VCaP (cell line): ENCODE measurements around the gene GCDH.

Experiments
- H3K27ac ChIP-seq: fragments of 450-650 bp; 2 replicates; pipeline ENCODE4 v1.5.1; 2017
- CTCF ChIP-seq: fragments of 450-650 bp; conservative IDR thresholded peaks from 2 replicates; pipeline ENCODE4 v1.5.1; 2017; ENCODE audit warnings: mild to moderate bottlenecking, moderate library complexity

The GCDH gene

GRCh38 chr19:12893582-12893981 lies 2.6 kb downstream of the GCDH start:
- no peak overlapping the region for H3K27ac ChIP-seq
- no peak for TF ChIP-seq CTCF

- no peak for TF ChIP-seq CTCF
- no peak overlapping the region for H3K27ac ChIP-seq
Observed at GRCh38 chr19:12896460-12896859, 5.5 kb downstream of the GCDH start.

- no peak for TF ChIP-seq CTCF
Observed at GRCh38 chr19:12899891-12900518, 9.0 kb downstream of the GCDH start.

GRCh38 chr19:12907166-12907565 lies 16.2 kb downstream of the GCDH start:
- TF ChIP-seq CTCF, result no peak
- no peak overlapping the region for H3K27ac ChIP-seq

More at GRCh38 chr19:12899891-12900518, 9.0 kb downstream of the GCDH start:
- H3K27ac ChIP-seq, result no peak overlapping the region

- H3K27ac ChIP-seq, result peak overlapping the region; percentile 99
- no peak for TF ChIP-seq CTCF
Observed at GRCh38 chr19:12912571-12912970, 21.6 kb downstream of the GCDH start.

- H3K27ac ChIP-seq, result peak overlapping the region; percentile 99
- TF ChIP-seq CTCF, result no peak
Observed at GRCh38 chr19:12913011-12913561, 22.1 kb downstream of the GCDH start.

- peak overlapping the region; percentile 99 for H3K27ac ChIP-seq
- TF ChIP-seq CTCF, result no peak
Observed at GRCh38 chr19:12913851-12914690, 23.1 kb downstream of the GCDH start.

- peak overlapping the region; percentile 99; the same call in 1 of the 2 replicates for H3K27ac ChIP-seq
Observed at GRCh38 chr19:12915860-12916259, 24.9 kb downstream of the GCDH start.
